ENCODE data around the gene ROCK2.
A peak's percentile ranks its signal among the peaks of the same experiment; 100 is the strongest.

ROCK2 gene

GRCh38 chr2:11344342-11344955 is at the start of gene ROCK2:
ROCK2 (minus strand) TSS chr2:11344636; CDS start chr2:11344136, 500 bp downstream.
- peak; percentile 64 for DNase-seq (ENCODE audit: low spot score)

GRCh38 chr2:11393711-11394236 is 49.3 kb upstream of the ROCK2 start:
- no peak for DNase-seq (ENCODE audit: low spot score)

GRCh38 chr2:11391942-11392266 is 47.5 kb upstream of the ROCK2 start:
- DNase-seq (ENCODE audit: low spot score) = no peak

- no peak for DNase-seq (ENCODE audit: low spot score)
These were observed 45.9 kb upstream of the ROCK2 start for GRCh38 chr2:11390399-11390658.

GRCh38 chr2:11389551-11390398 is 45.3 kb upstream of the ROCK2 start:
- DNase-seq (ENCODE audit: low spot score) = no peak

GRCh38 chr2:11389052-11389420 is 44.6 kb upstream of the ROCK2 start:
- DNase-seq (ENCODE audit: low spot score) = no peak

- no peak for DNase-seq (ENCODE audit: low spot score)
These were observed 44.0 kb upstream of the ROCK2 start for GRCh38 chr2:11388262-11389051.

GRCh38 chr2:11387843-11388242 is 43.4 kb upstream of the ROCK2 start:
- no peak for DNase-seq (ENCODE audit: low spot score)

GRCh38 chr2:11387100-11387390 is 42.6 kb upstream of the ROCK2 start:
- no peak for DNase-seq (ENCODE audit: low spot score)

GRCh38 chr2:11385847-11386246 is 41.4 kb upstream of the ROCK2 start:
- no peak for DNase-seq (ENCODE audit: low spot score)

GRCh38 chr2:11385216-11385615 is 40.8 kb upstream of the ROCK2 start:
- DNase-seq (ENCODE audit: low spot score) = no peak

- no peak for DNase-seq (ENCODE audit: low spot score)
These were observed 35.1 kb upstream of the ROCK2 start for GRCh38 chr2:11379558-11379957.

GRCh38 chr2:11377928-11378545 is 33.6 kb upstream of the ROCK2 start:
- no peak for DNase-seq (ENCODE audit: low spot score)

- DNase-seq (ENCODE audit: low spot score) = no peak
These were observed 31.6 kb upstream of the ROCK2 start for GRCh38 chr2:11376071-11376470.

GRCh38 chr2:11375689-11376027 is 31.2 kb upstream of the ROCK2 start:
- DNase-seq (ENCODE audit: low spot score) = no peak

- no peak for DNase-seq (ENCODE audit: low spot score)
These were observed 30.7 kb upstream of the ROCK2 start for GRCh38 chr2:11375025-11375688.

- DNase-seq (ENCODE audit: low spot score) = no peak
These were observed 28.7 kb upstream of the ROCK2 start for GRCh38 chr2:11373096-11373495.

- DNase-seq (ENCODE audit: low spot score) = no peak
These were observed 26.9 kb upstream of the ROCK2 start for GRCh38 chr2:11371092-11371937.

- no peak for DNase-seq (ENCODE audit: low spot score)
These were observed 26.1 kb upstream of the ROCK2 start for GRCh38 chr2:11370377-11371091.

GRCh38 chr2:11368059-11368572 is 23.7 kb upstream of the ROCK2 start:
- DNase-seq (ENCODE audit: low spot score) = no peak

Measured in CD4-positive, alpha-beta T cell treated with Interleukin-2 at 100 ng/mL for 4 hours (primary cell).